Hematopoietic multipotent progenitor cell treated with erythropoietin and hydrocortisone succinate and interleukin-3 and kit ligand, for 15 days (in vitro differentiated cells): ENCODE data around the gene ADCYAP1.
"Not testable (repeated sequence)": the region's sequence is repeated elsewhere in the genome, so short reads cannot be mapped to it uniquely, and the experiment has no call there.

Experiments used
- DNase-seq: peaks from one replicate; pipeline ENCODE4 v3.0.0-alpha.2; 2015; ENCODE audit warnings: low spot score

The ADCYAP1 gene

DNA sequence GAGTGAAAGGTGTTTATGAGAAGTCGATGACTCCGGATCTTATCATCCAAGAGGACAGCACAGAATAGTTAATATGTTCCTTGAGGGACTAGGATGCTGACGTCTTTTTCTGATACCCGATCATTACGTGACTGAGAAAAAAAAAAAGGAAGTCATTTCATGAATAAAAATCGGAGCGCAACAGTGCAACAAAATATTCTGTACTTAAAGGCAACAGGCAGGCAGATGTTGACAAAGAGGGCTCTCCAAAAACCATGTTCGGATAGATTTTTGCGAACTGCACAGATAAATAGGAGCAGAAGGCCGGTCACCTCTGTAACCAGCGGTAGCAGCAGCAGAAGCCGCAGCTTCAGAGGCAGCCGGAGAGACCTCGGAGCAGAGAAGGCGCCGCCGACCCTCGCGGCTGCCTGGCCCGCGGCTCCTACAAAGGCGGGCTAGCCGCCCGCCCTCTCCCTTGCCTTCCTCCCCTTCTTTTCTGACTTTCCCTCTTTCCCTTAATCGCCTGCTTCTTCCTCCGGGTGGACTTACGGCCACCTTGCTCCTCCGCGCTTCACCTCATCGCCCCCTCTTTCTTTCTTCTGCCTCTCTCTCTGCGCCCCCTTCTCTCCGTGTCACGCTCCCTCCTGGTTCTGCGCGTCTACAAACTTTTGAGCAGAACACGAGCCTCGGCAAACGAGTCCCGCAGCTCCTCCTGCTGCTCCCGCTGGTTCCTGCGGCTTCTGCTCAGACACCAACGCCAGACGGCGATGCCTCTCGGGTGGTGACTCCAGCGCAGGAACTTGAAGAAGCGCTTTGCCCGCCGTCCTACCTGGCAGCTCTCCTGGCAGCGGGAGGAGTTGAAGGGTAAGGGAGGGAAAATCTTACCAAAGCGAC is at the start of gene ADCYAP1:
ADCYAP1 (plus strand) TSS at position 654 of the 873 bp plus-strand sequence. CDS start 516 bp downstream, outside the sequence.
- no peak for DNase-seq

DNA sequence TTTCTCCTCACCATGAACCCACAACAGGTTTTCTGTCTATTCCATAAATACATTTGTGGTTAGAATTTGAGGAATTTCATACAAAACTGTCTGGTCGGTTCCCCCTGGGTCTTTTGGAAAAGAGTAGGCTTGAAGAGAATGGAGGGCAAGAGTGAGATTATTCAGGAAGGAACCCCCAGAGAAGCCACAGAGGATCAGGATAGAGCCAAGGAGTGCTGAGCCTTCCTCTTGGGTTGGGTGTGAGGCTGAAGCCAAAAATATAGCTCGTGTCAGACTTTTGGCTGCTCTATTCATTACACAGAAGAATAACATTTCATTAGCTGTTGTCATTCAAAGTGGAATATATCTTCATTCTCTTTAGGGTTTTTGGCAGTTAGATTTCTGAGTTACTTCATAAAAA is 46.7 kb upstream of the ADCYAP1 start:
- DNase-seq = no peak

DNA sequence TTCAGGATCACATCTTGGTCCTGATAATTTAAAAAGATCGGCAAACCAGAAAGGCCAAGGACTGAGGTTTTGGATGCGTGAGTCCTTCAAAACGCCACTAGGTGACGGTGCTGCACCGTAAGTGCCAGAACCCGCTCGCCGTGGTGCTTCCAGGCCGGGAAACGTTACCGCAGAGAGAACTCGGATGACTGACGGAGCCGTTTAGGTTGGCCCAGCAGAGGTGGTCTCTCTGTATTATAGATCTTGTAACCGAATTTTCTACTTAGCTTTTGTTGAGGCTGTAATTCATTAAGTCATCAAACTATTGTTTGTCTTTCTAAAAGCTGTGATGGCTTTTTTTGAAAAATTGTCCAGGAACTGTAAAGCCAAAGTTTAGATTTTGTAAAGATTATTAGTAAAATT is 39.8 kb upstream of the ADCYAP1 start:
- peak; percentile 20 for DNase-seq

- no peak for DNase-seq
Measured at GRCh38 chr18:867257-867656, 37.4 kb upstream of the ADCYAP1 start.

DNA sequence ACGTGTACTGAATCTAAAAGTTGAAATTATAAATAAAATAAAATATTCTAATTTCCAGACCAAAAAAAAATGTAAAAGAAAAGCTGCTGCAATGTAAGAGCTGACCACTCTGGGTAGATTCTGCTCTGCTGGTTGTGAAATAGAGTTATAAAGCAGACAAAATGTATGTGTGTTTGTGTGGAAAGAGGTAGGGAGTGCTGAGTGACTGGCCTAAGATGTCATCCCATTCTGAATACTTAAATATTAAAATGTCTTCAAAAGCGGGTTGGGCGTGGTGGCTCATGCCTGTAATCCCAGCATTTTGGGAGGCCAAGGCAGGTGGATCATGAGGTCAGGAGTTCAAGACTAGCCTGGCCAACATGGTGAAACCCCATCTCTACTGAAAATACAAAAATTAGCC is 31.2 kb upstream of the ADCYAP1 start:
- not testable (repeated sequence) for DNase-seq

DNA sequence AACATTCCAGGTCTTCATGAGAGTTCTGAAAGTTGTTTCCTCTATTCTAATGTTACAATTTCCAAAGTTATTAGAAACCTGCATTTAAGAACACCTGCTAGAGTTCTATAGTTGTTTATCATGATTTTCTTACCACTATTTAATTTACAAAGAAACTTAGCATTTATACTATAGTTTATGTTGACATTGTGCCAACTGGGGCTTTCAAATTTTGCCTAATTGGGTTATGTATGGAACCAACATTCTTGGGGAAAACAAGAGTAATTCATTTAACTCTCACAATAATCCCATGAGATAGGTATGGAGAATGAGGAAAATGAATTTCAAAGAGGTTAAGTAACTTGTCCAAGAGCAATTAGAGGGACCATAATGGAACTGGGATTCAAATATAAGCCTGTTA is 28.8 kb upstream of the ADCYAP1 start:
- DNase-seq = no peak

GRCh38 chr18:877238-877637 is 27.4 kb upstream of the ADCYAP1 start:
- no peak for DNase-seq

DNA sequence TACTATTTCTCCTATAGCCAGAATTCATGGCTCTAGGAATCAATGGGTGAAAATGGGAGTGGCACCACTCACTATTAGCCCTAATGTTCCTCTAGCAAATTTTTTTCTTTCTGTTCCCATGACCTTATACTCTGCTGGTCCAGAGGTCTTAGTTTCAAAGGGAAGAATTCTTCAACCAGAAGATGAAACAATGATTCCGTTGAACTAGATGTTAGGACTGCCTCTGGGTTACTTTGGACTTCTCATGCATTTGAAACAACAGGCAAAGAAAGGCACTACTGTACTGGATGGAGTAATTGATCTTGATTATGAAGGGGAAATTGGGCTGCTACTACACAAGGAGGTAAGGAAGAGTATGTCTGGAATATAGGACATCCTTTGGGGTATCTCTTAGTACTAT is 18.6 kb upstream of the ADCYAP1 start:
- DNase-seq = no peak

DNA sequence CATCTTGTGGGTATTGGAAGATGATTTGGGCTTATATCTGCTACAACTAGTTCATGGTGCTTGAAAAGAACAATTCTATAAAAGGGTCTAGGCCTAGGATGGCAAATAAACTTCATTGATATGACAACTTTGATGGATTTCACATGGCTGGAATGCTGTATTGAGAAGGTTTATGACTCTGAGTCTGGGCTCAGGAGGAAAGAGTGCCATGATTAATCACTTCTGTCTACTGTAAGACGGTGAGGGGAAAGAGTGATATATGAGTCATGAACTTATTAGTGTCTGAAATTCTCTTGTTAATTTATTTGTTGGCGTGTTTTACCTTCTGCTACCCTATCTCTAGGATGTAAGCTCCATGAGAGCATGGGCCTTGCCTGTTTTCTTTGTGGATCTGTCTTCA is 17.0 kb upstream of the ADCYAP1 start:
- no peak for DNase-seq

GRCh38 chr18:892316-892715 is 12.4 kb upstream of the ADCYAP1 start:
- no peak for DNase-seq

- no peak for DNase-seq
Measured at GRCh38 chr18:896315-896714, 8.4 kb upstream of the ADCYAP1 start.

GRCh38 chr18:901761-902160 is 2.9 kb upstream of the ADCYAP1 start:
- DNase-seq = no peak

- DNase-seq = no peak
Measured at GRCh38 chr18:902229-902628, 2.4 kb upstream of the ADCYAP1 start.

DNA sequence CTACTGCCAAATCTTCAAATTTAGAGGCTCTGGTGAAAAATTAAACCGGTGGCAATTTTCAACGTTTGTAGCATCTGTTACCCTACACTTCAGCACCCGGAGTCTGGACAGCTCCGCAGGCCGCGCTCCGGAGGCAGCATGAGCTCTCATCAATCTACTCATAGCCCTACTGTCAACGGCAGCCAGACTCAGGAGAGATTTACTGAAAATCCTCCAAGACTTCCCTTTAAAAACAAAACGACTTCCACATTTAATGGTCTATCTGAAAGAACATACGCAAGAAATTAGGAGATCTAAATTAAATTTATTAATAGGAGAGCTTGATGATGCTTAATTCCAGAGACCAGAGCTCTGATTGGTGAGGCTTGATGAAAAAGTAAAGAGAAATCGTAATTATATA is 970 bp upstream of the ADCYAP1 start:
- no peak for DNase-seq

GRCh38 chr18:905307-905947 is 756 bp downstream of the ADCYAP1 start:
- DNase-seq = no peak

GRCh38 chr18:905948-906415 is 1.3 kb downstream of the ADCYAP1 start:
- DNase-seq = no peak

DNA sequence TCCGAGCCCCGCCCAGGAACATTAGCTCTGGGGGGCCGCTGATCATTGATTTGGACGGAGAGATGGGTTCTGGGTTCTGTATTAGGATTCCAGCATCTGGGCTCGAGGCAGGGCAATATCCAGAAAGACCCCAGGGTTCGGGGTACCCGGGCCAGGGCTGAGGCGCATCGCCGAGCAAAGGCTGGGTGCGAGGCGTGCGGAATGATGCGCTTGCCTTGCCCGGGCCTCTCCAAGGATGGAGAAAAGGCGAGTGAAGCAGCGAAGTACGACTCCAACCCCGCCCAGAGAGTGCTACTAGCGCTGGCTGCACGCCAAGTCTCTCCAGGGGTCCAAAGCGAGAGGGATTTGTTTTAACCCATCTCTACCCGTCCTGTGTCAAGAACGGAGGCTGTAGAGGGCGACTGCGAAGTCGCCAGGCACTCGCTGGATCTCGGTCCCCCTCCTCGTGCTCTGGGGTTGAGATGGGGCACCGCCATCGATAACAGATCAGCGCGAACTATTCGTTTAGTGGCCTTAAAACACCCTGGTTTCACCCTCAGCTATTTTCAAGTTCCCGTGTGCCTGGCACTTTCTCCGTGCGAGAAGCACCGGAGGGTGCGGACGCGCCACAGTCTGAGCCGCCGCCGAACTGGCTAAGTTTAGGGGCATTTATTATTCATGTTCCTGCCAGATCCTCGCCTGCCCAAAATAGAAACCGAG is 1.9 kb downstream of the ADCYAP1 start:
- DNase-seq = no peak

- DNase-seq = no peak
Measured at GRCh38 chr18:907115-907884, 2.6 kb downstream of the ADCYAP1 start.

GRCh38 chr18:907885-908757 is 3.5 kb downstream of the ADCYAP1 start:
- DNase-seq = no peak

GRCh38 chr18:908758-909724 is 4.4 kb downstream of the ADCYAP1 start:
- no peak for DNase-seq
